SKM-1 (cell line): ENCODE measurements around the gene FAM234A.

ENCODE experiments used
- DNase-seq: peaks from one replicate; lab custom pipeline; 2025; ENCODE audit not compliant: unreplicated experiment; lab: John Stamatoyannopoulos, UW

The FAM234A gene

GRCh38 chr16:280005-280460 lies 45.4 kb downstream of the FAM234A start:
- DNase-seq = no peak

DNA sequence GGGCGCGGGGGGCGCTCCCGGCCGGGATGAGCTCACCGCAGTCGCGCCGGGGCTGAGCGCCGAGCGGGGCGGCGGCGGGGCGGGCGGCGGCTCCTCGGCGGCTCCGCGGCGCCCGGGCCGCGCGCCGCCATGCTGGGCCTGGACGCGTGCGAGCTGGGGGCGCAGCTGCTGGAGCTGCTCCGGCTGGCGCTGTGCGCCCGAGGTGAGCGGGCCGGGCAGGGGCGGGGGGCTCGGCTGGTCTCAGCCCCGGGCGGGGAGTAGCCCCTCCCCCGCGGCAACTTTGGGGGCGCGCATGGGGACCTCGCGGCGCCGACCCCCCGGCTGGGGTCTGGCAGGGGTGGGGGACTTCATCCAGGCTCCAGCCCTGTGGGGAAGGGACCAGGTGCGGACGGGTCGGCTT lies 45.9 kb downstream of the FAM234A start, which contains the start of gene ARHGDIG:
Gene ARHGDIG, plus strand, starts transcription at position 40 of the 400 bp plus-strand sequence. Its CDS starts 90 bp downstream, at position 130.
- DNase-seq = no peak

DNA sequence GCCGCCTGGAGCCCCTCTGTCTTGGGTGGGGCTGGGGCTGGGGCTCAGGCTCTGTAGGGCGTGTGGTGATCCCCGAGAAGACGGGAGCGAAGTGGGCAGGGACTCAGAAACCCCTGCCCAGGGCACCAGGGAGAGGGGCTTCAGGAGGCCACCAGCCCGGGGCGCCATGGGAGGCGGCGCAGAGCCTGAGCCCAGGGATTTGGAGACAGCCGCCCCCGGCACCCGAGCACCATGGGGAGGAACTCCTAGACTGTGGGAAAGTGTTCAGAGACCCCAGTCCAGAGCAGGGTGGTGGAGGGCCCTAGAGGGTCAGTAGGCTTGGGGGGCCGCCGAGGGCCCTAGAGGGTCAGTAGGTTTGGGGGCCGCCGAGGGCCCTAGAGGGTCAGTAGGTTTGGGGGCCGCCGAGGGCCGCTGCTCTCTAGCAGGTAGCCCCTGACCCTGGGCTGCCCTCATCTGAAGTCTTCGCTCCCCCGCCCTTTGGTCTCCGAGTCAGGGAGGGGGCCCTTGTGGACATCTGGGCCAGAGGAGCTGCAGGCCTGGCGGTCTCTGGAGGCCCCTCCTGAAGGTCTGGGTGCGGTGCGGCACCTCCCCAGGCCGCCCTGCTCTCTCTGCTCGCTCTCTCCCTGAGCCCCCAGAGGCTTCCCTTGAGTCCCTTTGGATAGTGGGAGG lies 46.5 kb downstream of the FAM234A start:
- DNase-seq = no peak

DNA sequence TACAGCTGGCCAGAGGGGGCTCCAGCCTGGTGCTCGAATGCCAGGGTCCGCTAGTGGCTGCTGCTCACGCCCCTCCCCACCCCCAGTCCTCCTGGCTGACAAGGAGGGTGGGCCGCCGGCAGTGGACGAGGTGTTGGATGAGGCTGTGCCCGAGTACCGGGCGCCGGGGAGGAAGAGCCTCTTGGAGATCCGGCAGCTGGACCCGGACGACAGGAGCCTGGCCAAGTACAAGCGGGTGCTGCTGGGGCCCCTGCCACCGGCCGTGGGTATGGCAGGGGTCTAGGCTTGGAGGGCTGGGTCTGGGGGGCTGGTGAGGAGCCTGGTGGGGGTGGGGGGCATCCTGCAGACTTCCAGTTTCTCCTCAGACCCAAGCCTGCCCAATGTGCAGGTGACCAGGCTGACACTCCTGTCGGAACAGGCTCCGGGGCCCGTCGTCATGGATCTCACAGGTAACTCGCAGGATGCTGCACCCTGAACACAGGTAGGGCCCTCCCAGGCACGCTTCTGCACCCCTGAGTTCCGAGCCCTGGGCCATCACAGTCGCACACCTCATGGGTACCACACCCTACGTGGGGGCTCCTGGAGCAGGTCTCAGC lies 47.1 kb downstream of the FAM234A start:
- DNase-seq = no peak

- DNase-seq = no peak
Measured at GRCh38 chr16:282491-282890, 47.9 kb downstream of the FAM234A start.

- no peak for DNase-seq
Measured at GRCh38 chr16:283033-283805, 48.6 kb downstream of the FAM234A start, which contains the start of gene PDIA2. TSS of gene PDIA2 (plus strand) at chr16:283164. CDS start at chr16:283170, 6 bp downstream.

DNA sequence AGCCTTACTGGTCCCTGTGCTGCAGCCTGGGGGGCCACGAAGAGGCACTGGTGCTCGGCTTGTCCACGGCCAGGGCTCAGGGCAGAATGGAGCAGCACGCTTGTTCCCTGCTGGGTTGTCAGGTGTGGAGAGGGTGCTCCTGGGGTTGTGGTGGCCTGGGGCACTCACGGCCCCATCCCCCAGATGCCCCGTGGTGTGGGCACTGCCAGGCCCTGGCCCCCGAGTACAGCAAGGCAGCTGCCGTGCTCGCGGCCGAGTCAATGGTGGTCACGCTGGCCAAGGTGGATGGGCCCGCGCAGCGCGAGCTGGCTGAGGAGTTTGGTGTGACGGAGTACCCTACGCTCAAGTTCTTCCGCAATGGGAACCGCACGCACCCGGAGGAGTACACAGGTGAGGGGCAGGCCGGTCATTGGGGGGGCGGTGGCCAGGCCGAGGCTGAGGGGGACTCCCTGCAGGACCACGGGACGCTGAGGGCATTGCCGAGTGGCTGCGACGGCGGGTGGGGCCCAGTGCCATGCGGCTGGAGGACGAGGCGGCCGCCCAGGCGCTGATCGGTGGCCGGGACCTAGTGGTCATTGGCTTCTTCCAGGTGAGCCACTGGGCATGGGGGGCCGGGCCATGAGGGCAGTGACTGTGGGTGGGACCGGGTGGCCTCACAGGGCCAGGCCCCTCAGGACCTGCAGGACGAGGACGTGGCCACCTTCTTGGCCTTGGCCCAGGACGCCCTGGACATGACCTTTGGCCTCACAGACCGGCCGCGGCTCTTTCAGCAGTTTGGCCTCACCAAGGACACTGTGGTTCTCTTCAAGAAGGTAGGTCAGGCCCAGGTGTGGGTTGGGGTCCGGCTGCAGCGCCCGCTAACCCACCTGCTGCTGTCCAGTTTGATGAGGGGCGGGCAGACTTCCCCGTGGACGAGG lies 49.8 kb downstream of the FAM234A start:
- no peak for DNase-seq

DNA sequence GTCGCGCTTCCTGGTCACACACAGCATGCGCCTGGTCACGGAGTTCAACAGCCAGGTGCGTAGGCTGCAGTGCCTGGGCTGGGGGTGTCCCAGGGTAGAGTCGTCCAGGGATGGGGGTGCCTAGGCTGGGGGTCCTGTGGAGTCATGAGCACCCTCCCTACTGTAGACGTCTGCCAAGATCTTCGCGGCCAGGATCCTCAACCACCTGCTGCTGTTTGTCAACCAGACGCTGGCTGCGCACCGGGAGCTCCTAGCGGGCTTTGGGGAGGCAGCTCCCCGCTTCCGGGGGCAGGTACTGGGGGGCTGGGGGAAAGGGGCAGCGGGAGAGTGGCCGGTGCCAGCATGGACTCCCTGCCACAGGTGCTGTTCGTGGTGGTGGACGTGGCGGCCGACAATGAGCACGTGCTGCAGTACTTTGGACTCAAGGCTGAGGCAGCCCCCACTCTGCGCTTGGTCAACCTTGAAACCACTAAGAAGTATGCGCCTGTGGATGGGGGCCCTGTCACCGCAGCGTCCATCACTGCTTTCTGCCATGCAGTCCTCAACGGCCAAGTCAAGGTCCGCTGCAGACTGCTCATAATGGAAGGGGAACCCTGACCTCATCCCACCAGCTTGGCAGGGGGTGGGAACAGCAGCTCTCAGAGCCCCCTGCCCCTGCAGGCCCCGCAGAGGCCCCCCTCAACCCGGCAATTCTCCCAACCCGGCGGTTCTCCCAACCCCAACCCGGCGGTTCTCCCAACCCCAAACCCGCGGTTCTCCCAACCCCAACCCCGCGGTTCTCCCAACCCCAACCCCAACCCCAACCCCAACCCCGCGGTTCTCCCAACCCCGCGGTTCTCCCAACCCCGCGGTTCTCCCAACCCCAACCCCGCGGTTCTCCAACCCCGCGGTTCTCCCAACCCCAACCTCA lies 50.8 kb downstream of the FAM234A start:
- no peak for DNase-seq

- DNase-seq = no peak
Measured at GRCh38 chr16:286491-287297, 52.1 kb downstream of the FAM234A start.

DNA sequence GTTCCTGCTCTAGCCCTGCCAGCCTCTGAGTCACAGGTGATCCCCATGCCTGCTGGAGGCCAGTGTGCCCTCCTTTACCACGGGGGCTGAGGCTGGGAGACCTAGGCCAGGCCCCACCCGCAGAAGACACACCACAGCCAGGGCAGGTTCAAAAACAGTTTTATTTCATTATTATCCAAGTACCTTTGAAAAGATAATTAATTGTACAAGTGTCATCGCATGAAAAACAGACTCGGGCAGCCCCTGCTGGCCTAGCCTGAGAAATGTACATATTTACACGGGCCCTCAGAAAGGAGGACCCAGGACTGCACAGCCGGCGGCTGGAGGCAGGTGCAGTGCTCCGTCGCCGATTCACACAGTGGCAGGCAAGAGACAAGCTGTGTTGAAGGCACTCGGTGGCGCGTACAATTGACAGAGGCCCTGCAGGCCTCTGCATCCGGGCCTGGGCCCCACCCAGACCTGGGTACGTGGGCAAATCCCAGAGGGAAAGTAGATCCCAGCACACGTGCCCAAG lies 52.7 kb downstream of the FAM234A start:
- DNase-seq = no peak

- no peak for DNase-seq
Measured at GRCh38 chr16:287981-288920, 53.6 kb downstream of the FAM234A start.

DNA sequence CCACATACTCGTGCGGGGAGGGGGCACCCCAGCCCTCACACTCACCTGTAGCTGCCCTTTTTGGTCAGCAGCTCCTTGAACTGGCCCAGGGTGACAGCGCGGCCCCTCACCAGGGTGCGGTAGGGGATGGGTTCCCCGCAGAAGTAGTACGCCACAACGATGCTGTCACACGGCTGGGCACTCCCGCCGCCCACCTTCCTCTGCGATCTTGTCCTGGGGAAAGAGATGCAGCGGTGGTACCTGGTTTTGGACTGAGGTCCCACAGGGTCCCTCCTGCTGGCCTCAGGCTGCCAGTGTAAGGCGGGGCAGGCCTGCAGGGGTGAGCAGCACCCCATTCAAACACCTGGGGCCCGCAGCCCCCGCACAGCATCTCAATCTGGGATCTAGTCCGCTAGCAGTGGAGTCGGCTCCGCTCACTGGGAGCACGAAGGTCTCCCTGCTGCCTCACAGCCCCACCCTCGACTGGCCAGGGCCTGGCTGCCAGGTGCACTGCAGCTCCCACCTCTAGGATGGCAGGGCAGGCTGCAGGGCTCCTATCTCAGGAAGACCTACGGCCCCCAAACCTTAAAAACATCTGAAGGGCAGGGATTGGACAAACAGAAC lies 54.9 kb downstream of the FAM234A start:
- no peak for DNase-seq

DNA sequence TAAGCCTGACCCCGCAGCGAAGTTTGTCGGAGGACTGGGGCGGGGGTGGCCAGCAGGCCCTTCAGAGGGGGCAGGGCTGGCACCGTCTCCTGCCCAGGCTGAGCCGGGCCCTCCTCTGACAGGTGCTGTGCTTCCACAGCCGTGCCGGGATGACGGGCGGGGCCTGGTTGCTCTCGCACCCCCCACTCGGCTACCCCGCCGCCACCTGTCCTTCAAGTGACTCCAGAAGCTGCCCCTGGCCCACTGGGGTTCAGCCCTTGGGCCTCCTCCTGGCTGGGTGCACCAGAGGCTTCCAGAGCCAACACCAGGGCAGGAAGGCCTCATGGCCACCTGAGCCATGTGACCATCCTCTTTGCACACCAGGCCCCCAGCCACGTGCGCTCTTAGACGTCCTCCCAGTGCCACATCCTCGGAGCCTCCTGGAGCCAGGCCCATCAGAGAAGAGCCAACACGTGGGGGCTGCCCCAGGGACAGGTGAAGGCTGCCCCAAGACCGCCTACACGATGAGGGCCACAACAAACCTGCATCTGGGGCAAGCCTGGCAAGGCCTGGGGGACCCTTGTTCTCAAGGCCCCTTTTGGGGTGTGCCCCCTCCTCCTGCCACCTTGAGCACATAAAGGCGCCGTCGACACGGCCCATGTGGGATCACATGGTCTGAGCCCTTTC lies 55.5 kb downstream of the FAM234A start:
- DNase-seq = no peak

GRCh38 chr16:290681-291405 lies 56.2 kb downstream of the FAM234A start:
- no peak for DNase-seq

- DNase-seq = no peak
Measured at GRCh38 chr16:291539-291938, 56.9 kb downstream of the FAM234A start.
